Kidney (tissue), 22 donors: Measurements from ENCODE around the gene DSCAM. TPM values are rescaled to one million over a fixed set of nuclear protein-coding genes. Genes with fewer than 3 reads are reported as not detected.
A peak's percentile ranks its signal among the peaks of the same experiment; 100 is the strongest.
"Not testable (repeated sequence)": the region's sequence is repeated elsewhere in the genome, so short reads cannot be mapped to it uniquely, and the experiment has no call there.

Experiments used
- DNase-seq, 5 donors: peaks; one replicate each; pipeline ENCODE4 v3.0.0-alpha.2; 2013 to 2020
- FAIRE-seq: peaks from 2 replicates; lab custom pipeline; 2012; peaks lifted over from hg19 to GRCh38; lab: Jason Lieb, UNC
- H3K27ac ChIP-seq, 2 donors: one replicate each; pipeline ENCODE4 v1.7.0; 2013; ENCODE audit warnings: low read depth in 2 of 2, low read length in 2 of 2, inconsistent platforms in 1 of 2
- H3K27me3 ChIP-seq: one replicate; pipeline ENCODE4 v1.7.1; 2013; ENCODE audit warnings: low read length, inconsistent platforms; ENCODE audit not compliant: control insufficient read depth, insufficient read depth
- H3K36me3 ChIP-seq, 3 donors: one replicate each; pipeline versions ENCODE4 v1.7.0 to v1.7.1; 2013; ENCODE audit warnings: low read length in 3 of 3, control low read depth in 1 of 3, inconsistent platforms in 1 of 3; ENCODE audit not compliant: insufficient read depth in 3 of 3, control insufficient read depth in 2 of 3
- H3K4me1 ChIP-seq, 3 donors: one replicate each; pipeline versions ENCODE4 v1.7.0 to v1.7.1; 2013; ENCODE audit warnings: low read length in 3 of 3, inconsistent platforms in 1 of 3, low read depth in 1 of 3; ENCODE audit not compliant: control insufficient read depth in 2 of 3, insufficient read depth in 2 of 3
- H3K4me3 ChIP-seq, 3 donors: one replicate each; pipeline versions ENCODE4 v1.7.0 to v1.8.1; 2013; ENCODE audit warnings: low read length in 3 of 3, control low read depth in 1 of 3, inconsistent platforms in 1 of 3
- H3K9ac ChIP-seq, 3 donors: one replicate each; pipeline versions ENCODE4 v1.7.0 to v1.7.1; 2013; ENCODE audit warnings: low read length in 3 of 3, control low read depth in 1 of 3, inconsistent platforms in 1 of 3
- H3K9me3 ChIP-seq, 3 donors: one replicate each; pipeline versions ENCODE4 v1.7.0 to v1.7.1; 2013; ENCODE audit warnings: low read length in 3 of 3, control low read depth in 1 of 3, inconsistent platforms in 1 of 3; ENCODE audit not compliant: control insufficient read depth in 2 of 3, insufficient read depth in 1 of 3
- intact Hi-C: fragments of 100-400 bp; cut with DNase I; formaldehyde crosslinking; loops from one replicate; pipeline ENCODE4 v1.11.1; 2022
- long read RNA-seq, 10 donors: library from polyadenylated mRNA in 1 of 10; unstranded in 1 of 10; transcript quantifications; one replicate each; pipeline ENCODE4 v2.0.0 and lab custom pipeline, GENCODE V29; 2021 to 2026
- polyA plus RNA-seq: library from polyadenylated mRNA; stranded (reverse); fragments of 350-450 nt; fragmentation: Illumina TruSeq; extraction: RNeasy Lipid Tissue Mini Kit (QIAGEN cat#74804); gene quantifications from one replicate; pipeline ENCODE4 v1.2.3, GENCODE V29; 2014; ENCODE audit warnings: low read depth, low replicate concordance; ENCODE audit not compliant: insufficient read depth
- total RNA-seq: library from RNA; stranded (reverse); fragmentation: NEBNext Ultra II Directional; extraction: Animal tissue kit (Norgen Biotek cat#: 25700); gene quantifications from one replicate; pipeline ENCODE4 v1.2.1, GENCODE V29; 2021
- TF ChIP-seq, protein P1 (sequence below): IDR thresholded peaks from 3 replicates; pipeline ENCODE4 v1.5.1; 2012; ENCODE audit warnings: mild to moderate bottlenecking, moderate library complexity, borderline replicate concordance; ENCODE audit not compliant: insufficient read depth; ENCODE audit errors: extremely low read depth
- donor health status: control.
- donor health status: control.
- donor health status: control.
- donor health status: control.
- donor health status: control.
- donor health status: DM: yes; HTN: yes; CAD: no.
- donor health status: Normal renal cell carcinoma (clear cell type).

The DSCAM gene, protein sequence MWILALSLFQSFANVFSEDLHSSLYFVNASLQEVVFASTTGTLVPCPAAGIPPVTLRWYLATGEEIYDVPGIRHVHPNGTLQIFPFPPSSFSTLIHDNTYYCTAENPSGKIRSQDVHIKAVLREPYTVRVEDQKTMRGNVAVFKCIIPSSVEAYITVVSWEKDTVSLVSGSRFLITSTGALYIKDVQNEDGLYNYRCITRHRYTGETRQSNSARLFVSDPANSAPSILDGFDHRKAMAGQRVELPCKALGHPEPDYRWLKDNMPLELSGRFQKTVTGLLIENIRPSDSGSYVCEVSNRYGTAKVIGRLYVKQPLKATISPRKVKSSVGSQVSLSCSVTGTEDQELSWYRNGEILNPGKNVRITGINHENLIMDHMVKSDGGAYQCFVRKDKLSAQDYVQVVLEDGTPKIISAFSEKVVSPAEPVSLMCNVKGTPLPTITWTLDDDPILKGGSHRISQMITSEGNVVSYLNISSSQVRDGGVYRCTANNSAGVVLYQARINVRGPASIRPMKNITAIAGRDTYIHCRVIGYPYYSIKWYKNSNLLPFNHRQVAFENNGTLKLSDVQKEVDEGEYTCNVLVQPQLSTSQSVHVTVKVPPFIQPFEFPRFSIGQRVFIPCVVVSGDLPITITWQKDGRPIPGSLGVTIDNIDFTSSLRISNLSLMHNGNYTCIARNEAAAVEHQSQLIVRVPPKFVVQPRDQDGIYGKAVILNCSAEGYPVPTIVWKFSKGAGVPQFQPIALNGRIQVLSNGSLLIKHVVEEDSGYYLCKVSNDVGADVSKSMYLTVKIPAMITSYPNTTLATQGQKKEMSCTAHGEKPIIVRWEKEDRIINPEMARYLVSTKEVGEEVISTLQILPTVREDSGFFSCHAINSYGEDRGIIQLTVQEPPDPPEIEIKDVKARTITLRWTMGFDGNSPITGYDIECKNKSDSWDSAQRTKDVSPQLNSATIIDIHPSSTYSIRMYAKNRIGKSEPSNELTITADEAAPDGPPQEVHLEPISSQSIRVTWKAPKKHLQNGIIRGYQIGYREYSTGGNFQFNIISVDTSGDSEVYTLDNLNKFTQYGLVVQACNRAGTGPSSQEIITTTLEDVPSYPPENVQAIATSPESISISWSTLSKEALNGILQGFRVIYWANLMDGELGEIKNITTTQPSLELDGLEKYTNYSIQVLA (N-terminal part only)
- total RNA-seq: not detected
- polyA plus RNA-seq: not detected
- long read RNA-seq, donor 1: 0 reads
- long read RNA-seq, donor 2: 0 reads
- long read RNA-seq, donor 3: 0 reads
- long read RNA-seq, donor 4: 0 reads
- long read RNA-seq, donor 5: 0 reads
- long read RNA-seq, donor 6: 0 reads
- long read RNA-seq, donor 7: 0 reads
- long read RNA-seq, donor 8: 0 reads
- long read RNA-seq, donor 9: 0 reads
- long read RNA-seq, donor 10: 0 reads

DNA sequence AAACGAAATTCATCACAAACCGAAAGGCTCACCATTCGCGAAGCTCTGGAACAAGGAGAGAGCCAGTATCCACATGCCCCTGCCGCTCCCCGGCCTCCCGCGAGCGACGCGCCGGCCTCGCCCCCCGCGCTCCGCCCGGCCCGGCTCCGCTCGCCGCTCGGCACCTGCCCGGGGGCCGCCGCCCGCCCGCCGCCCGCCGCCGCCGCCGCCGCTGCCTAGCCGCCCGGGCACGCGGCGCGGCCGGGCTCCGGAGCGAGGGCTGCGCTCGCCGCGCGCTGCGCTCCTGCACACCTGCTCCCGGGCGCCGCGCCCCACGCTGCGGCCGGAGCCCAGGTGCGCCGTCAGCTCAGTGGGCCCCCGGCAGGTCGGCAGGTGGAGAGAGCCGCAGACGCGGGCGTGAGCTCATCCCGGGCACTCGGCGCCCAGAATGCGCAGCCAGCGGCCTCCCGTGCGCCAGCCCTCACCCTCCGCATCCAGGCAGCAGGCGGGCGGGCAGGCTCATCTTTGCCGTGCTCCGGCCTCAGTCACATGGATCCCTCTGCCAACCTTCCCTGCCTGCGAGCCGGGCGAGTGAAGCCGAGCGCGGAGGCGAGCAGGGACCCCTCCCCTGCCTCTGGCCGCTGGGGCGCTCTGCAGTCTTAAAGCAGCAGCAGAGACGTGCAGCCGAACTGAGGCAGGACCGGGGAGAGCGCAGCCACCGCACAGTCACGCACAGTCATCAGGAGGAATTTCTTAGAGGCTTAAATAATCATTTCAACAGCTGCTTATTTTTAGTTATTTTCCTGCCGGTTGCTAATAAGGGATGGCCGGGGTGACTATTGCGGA is at the start of gene DSCAM:
DSCAM (minus strand) TSS at position 572 of the 825 bp plus-strand sequence; CDS start at position 75, 497 bp downstream.
- intact Hi-C loops: no loop called here
- no peak within 1 kb of the TSS for H3K9ac ChIP-seq
- H3K27me3 ChIP-seq: peaks cover 16% of the 10 kb centered on the region
- no peak within 1 kb of the TSS for H3K27ac ChIP-seq
- TF ChIP-seq, protein P1, sequence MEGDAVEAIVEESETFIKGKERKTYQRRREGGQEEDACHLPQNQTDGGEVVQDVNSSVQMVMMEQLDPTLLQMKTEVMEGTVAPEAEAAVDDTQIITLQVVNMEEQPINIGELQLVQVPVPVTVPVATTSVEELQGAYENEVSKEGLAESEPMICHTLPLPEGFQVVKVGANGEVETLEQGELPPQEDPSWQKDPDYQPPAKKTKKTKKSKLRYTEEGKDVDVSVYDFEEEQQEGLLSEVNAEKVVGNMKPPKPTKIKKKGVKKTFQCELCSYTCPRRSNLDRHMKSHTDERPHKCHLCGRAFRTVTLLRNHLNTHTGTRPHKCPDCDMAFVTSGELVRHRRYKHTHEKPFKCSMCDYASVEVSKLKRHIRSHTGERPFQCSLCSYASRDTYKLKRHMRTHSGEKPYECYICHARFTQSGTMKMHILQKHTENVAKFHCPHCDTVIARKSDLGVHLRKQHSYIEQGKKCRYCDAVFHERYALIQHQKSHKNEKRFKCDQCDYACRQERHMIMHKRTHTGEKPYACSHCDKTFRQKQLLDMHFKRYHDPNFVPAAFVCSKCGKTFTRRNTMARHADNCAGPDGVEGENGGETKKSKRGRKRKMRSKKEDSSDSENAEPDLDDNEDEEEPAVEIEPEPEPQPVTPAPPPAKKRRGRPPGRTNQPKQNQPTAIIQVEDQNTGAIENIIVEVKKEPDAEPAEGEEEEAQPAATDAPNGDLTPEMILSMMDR: no peak
- no peaks in the 10 kb centered on the region for H3K36me3 ChIP-seq
- no peaks in the 10 kb centered on the region for H3K9me3 ChIP-seq
- no peak for FAIRE-seq
- DNase-seq: peak in 4 of 5 donors; percentile 50 to 57 (median 54)
- no peak within 1 kb of the TSS for H3K4me3 ChIP-seq
- no peaks in the 10 kb centered on the region for H3K4me1 ChIP-seq

DNA sequence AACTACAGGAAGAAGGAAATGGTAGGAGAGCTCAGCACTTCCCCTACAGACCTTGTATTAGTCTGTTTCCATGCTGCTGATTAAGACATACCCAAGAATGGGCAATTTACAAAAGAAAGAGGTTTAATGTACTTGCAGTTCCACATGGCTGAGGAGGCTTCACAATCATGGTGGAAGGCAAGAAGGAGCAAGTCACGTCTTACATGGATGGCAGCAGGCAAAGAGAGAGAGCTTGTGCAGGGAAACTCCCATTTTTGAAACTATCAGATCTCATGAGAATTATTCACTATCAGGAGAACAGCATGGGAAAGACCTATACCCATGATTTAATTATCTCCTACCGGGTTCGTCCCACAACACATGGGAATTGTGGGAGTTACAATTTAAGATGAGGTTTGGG is 48.7 kb upstream of the DSCAM start:
- FAIRE-seq, DNase-seq, H3K36me3 ChIP-seq, H3K4me1 ChIP-seq, intact Hi-C loops, H3K27me3 ChIP-seq, H3K9me3 ChIP-seq, H3K27ac ChIP-seq, H3K9ac ChIP-seq, H3K4me3 ChIP-seq: not testable (repeated sequence)

DNA sequence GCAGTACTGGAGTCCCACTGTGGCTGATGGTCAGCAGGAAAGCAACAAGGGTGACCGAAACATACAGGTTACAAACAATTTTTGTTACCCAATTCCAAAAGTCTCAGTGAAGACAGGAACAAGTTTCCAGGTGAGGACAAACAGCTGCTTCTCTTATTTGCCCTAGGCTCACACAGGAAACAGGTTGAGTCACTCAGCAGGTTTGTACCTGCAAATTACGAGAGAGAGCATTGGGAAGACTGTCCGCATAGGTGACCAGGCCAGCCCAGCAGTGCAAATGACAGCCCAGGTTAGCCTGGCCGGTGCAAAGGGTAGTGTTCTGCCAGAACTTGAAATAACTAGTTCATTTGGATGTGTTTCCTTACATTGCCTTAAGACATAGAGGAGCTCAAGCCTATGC is 40.0 kb upstream of the DSCAM start:
- FAIRE-seq (no peak), DNase-seq (no peak)
- Histone ChIP-seq H3K27me3 (no peaks in the 10 kb centered on the region), H3K9me3 (no peaks in the 10 kb centered on the region), H3K36me3 (no peaks in the 10 kb centered on the region), H3K9ac (no peak overlapping the region), H3K27ac (no peak overlapping the region), H3K4me1 (no peaks in the 10 kb centered on the region), H3K4me3 (no peak overlapping the region)
- TF ChIP-seq, protein P1: no peak
- intact Hi-C loops: no loop called here
